HepG2 (cell line): ENCODE measurements around the gene RLF. TPM values are rescaled to one million over a fixed set of nuclear protein-coding genes. Genes with fewer than 3 reads are reported as not detected.

Source experiments
- ARNT2 ChIP-seq: sonication (generic); formaldehyde crosslinking; IDR thresholded peaks from 2 replicates; pipeline ENCODE4 v1.8.0; 2022; ENCODE audit warnings: mild to moderate bottlenecking, low read depth, missing genetic modification reagents, moderate library complexity
- CBX1 ChIP-seq: IDR thresholded peaks from one replicate; pipeline ENCODE4 v1.6.1; 2016; ENCODE audit warnings: antibody characterized with exemption, low read depth
- CENPX ChIP-seq: sonication (generic); formaldehyde crosslinking; IDR thresholded peaks from 2 replicates; pipeline ENCODE4 v1.9.0; 2021; ENCODE audit warnings: mild to moderate bottlenecking, missing genetic modification reagents, moderate library complexity
- MTF1 ChIP-seq: sonication (generic); formaldehyde crosslinking; IDR thresholded peaks from 2 replicates; pipeline ENCODE4 v1.5.0; 2020; ENCODE audit warnings: missing genetic modification reagents
- PITX1 ChIP-seq: sonication (generic); formaldehyde crosslinking; IDR thresholded peaks from 2 replicates; pipeline ENCODE4 v1.5.1; 2020; ENCODE audit warnings: mild to moderate bottlenecking, missing genetic modification reagents
- PTBP1 ChIP-seq: fragments of 200-400 bp; formaldehyde crosslinking; IDR thresholded peaks from 2 replicates; pipeline ENCODE4 v1.6.1; 2018; ENCODE audit warnings: low read length, low read depth; ENCODE audit not compliant: poor library complexity, severe bottlenecking
- SIN3A ChIP-seq: IDR thresholded peaks from 2 replicates; pipeline ENCODE4 v1.6.1; 2011; ENCODE audit warnings: low read depth, mild to moderate bottlenecking, control low read depth, low read length, borderline replicate concordance
- ZBTB40 ChIP-seq, 2 experiments: fragments of 450-650 bp in 1 of 2; sonication (generic) in 1 of 2; formaldehyde crosslinking in 1 of 2; IDR thresholded peaks; 2 replicates each; pipeline versions ENCODE4 v1.6.1 to v1.8.0; 2016 to 2022; ENCODE audit warnings: antibody characterized with exemption in 1 of 2, mild to moderate bottlenecking in 1 of 2, missing genetic modification reagents in 1 of 2
- ZHX1 ChIP-seq: sonication (generic); formaldehyde crosslinking; IDR thresholded peaks from 2 replicates; pipeline ENCODE4 v1.8.1; 2022; ENCODE audit warnings: low read depth, mild to moderate bottlenecking, missing genetic modification reagents
- ZKSCAN8 ChIP-seq: IDR thresholded peaks from 2 replicates; pipeline ENCODE4 v1.6.1; 2016; ENCODE audit warnings: borderline replicate concordance, missing genetic modification reagents, missing compliant biosample characterization
- ZNF569 ChIP-seq: sonication (generic); formaldehyde crosslinking; IDR thresholded peaks from 2 replicates; pipeline ENCODE4 v1.5.0; 2020; ENCODE audit warnings: mild to moderate bottlenecking, missing genetic modification reagents, moderate library complexity, borderline replicate concordance
- polyA plus RNA-seq, 8 experiments: library from polyadenylated mRNA; depleted of rRNA in 3 of 8; stranded (reverse) in 7 of 8; unstranded in 1 of 8; fragments of >200 nt; fragmentation: Illumina TruSeq in 4 of 8; extraction: Trizol in 4 of 8; gene quantifications; 2 replicates each; pipeline versions ENCODE4 v1.2.1 to v1.2.3, GENCODE V29; 2011 to 2016; ENCODE audit warnings: low read depth in 4 of 8, missing spikeins in 1 of 8, mixed read lengths in 1 of 8; ENCODE audit not compliant: insufficient read depth in 1 of 8
- total RNA-seq, 5 experiments: library from RNA; depleted of rRNA; stranded (reverse); fragments of >200 nt; fragmentation: Illumina TruSeq; extraction: Trizol; gene quantifications; 2 replicates each; pipeline ENCODE4 v1.2.3, GENCODE V29; 2016; ENCODE audit warnings: low read depth in 1 of 5
- TF ChIP-seq, protein P1 (sequence below): sonication (generic); formaldehyde crosslinking; IDR thresholded peaks from 2 replicates; pipeline ENCODE4 v1.4.0; 2020; ENCODE audit warnings: missing genetic modification reagents

The RLF gene
- total and polyA plus RNA-seq, 2 of the 13 experiments (the other 11 are each of a cell fraction or from before 2014, with no cell fraction given): 9.0 to 15.7 TPM

DNA sequence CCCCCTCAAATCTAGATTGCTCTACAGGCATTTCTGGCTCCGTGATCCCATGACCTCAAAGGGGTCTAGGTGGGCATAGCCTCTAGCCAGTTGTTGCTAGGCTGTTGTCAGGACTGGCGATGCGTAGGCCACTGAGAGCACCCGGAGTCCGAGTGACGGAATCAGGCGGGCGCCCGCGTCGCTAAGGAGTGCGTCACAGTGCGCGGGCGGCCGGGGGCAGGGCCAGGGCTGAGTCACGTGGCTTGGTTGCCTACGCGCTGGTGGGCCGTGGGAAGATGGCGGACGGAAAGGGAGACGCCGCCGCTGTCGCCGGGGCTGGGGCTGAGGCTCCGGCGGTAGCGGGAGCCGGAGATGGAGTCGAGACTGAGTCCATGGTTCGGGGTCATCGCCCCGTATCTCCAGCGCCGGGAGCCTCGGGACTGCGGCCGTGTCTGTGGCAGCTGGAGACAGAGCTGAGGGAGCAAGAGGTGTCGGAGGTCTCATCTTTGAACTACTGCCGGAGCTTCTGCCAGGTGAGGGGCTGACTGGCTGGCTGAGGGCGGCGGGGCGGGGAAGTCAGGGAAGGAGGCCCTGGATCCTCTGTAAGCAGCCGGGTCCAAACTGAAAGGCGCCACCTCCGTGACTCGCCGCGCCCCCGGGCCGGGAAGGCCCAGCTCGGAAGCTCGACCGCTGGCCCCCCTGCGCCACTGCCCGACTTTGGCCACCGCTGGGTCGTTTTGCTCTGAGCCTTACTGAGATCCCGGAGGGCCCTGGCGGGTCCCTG lies at the start of gene RLF (continued):
- TF ChIP-seq ZBTB40 (IDR thresholded peaks at IDR 0.05): no peak
- peak; percentile 75 for TF ChIP-seq ZBTB40 (CRISPR knock-in tag; IDR thresholded peaks at IDR 0.05)
- TF ChIP-seq CENPX (CRISPR knock-in tag): no peak
- TF ChIP-seq ZNF569 (CRISPR knock-in tag): 0 out of 2 replicates have a peak, but pooled peaks have one; percentile 21
- TF ChIP-seq PITX1 (CRISPR knock-in tag): peak; percentile 51; the same call in 1 of the 2 replicates
- peak; percentile 75; the same call in 1 of the 2 replicates for TF ChIP-seq SIN3A
- TF ChIP-seq, protein P1, sequence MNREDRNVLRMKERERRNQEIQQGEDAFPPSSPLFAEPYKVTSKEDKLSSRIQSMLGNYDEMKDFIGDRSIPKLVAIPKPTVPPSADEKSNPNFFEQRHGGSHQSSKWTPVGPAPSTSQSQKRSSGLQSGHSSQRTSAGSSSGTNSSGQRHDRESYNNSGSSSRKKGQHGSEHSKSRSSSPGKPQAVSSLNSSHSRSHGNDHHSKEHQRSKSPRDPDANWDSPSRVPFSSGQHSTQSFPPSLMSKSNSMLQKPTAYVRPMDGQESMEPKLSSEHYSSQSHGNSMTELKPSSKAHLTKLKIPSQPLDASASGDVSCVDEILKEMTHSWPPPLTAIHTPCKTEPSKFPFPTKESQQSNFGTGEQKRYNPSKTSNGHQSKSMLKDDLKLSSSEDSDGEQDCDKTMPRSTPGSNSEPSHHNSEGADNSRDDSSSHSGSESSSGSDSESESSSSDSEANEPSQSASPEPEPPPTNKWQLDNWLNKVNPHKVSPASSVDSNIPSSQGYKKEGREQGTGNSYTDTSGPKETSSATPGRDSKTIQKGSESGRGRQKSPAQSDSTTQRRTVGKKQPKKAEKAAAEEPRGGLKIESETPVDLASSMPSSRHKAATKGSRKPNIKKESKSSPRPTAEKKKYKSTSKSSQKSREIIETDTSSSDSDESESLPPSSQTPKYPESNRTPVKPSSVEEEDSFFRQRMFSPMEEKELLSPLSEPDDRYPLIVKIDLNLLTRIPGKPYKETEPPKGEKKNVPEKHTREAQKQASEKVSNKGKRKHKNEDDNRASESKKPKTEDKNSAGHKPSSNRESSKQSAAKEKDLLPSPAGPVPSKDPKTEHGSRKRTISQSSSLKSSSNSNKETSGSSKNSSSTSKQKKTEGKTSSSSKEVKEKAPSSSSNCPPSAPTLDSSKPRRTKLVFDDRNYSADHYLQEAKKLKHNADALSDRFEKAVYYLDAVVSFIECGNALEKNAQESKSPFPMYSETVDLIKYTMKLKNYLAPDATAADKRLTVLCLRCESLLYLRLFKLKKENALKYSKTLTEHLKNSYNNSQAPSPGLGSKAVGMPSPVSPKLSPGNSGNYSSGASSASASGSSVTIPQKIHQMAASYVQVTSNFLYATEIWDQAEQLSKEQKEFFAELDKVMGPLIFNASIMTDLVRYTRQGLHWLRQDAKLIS (CRISPR knock-in tag): no peak
- TF ChIP-seq PTBP1: peak; percentile 28
- peak; percentile 97 for TF ChIP-seq ZHX1 (CRISPR knock-in tag)
- TF ChIP-seq ZKSCAN8: no peak; the same call in 1 of the 2 replicates
- peak; percentile 67 for TF ChIP-seq CBX1
- no peak for TF ChIP-seq MTF1 (CRISPR knock-in tag)
- TF ChIP-seq ARNT2 (CRISPR knock-in tag): peak; percentile 74
